ENCODE measurements around the gene ADAMTSL1.

ADAMTSL1 gene

DNA sequence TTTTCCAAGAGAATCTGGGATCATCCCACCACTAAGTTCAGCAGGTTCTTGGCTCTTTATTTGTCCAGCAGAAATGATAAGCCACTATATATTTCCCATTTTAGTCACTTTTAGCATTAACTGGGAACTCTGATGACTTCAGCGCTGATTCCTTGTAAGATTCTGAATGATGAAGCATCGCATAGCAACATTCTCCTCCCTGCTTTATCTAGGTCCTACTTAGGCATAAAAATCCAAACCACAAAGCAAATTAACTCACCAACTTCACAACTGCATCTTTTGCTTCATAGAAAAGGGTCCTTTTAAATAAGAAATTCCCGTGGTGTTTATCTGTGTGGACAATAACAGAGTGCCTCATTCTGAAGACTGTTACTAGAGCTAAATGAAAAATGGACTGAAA lies 355.1 kb downstream of the ADAMTSL1 start:
- Histone ChIP-seq H3K27me3 (ENCODE audit: insufficient read depth, low read depth) (no peaks in the 10 kb centered on the region), H3K36me3 (ENCODE audit: insufficient read depth) (no peaks in the 10 kb centered on the region), H3K79me2 (ENCODE audit: insufficient read depth, low read depth) (no peaks in the 10 kb centered on the region), H4K20me1 (ENCODE audit: insufficient read depth) (no peaks in the 10 kb centered on the region), H3K27ac (no peak overlapping the region), H3K4me1 (ENCODE audit: low read depth, poor library complexity, severe bottlenecking) (no peaks in the 10 kb centered on the region), H2AFZ (ENCODE audit: low read depth) (no peak overlapping the region), H3K4me2 (no peak overlapping the region), H3K9ac (no peak overlapping the region), H3K4me3 (IDR thresholded peaks at IDR 0.05; ENCODE audit: insufficient read depth, low read depth, low read length) (no peak overlapping the region)
- TF ChIP-seq, protein P1, sequence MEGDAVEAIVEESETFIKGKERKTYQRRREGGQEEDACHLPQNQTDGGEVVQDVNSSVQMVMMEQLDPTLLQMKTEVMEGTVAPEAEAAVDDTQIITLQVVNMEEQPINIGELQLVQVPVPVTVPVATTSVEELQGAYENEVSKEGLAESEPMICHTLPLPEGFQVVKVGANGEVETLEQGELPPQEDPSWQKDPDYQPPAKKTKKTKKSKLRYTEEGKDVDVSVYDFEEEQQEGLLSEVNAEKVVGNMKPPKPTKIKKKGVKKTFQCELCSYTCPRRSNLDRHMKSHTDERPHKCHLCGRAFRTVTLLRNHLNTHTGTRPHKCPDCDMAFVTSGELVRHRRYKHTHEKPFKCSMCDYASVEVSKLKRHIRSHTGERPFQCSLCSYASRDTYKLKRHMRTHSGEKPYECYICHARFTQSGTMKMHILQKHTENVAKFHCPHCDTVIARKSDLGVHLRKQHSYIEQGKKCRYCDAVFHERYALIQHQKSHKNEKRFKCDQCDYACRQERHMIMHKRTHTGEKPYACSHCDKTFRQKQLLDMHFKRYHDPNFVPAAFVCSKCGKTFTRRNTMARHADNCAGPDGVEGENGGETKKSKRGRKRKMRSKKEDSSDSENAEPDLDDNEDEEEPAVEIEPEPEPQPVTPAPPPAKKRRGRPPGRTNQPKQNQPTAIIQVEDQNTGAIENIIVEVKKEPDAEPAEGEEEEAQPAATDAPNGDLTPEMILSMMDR (conservative IDR thresholded peaks at IDR 0.05; ENCODE audit: low read depth, low read length), result no peak

DNA sequence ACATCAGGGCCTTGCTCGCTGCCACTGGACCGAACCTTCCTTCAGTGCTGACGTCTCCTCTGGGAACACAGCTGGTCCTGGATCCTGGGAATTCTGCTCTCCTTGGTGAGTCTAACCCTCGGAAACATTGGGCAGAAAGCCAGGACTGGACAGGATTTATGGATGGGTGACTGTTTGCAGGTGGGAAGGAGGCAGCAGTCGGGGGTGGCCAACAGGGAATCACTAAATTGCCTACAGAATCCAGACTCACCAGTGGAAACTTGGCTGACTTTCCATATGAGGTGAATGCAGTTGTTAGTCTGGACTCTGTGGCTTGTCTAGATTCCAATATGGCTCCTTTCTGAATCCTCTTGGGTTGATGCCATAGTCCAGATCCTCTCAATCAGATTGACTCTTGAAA lies 355.9 kb downstream of the ADAMTSL1 start:
- Histone ChIP-seq H3K79me2 (ENCODE audit: insufficient read depth, low read depth) (no peaks in the 10 kb centered on the region), H4K20me1 (ENCODE audit: insufficient read depth) (no peaks in the 10 kb centered on the region), H3K27me3 (ENCODE audit: insufficient read depth, low read depth) (no peaks in the 10 kb centered on the region), H3K27ac (no peak overlapping the region), H3K9ac (no peak overlapping the region), H3K4me2 (no peak overlapping the region), H3K4me1 (ENCODE audit: low read depth, poor library complexity, severe bottlenecking) (no peaks in the 10 kb centered on the region), H3K4me3 (IDR thresholded peaks at IDR 0.05; ENCODE audit: insufficient read depth, low read depth, low read length) (no peak overlapping the region), H3K36me3 (ENCODE audit: insufficient read depth) (no peaks in the 10 kb centered on the region), H2AFZ (ENCODE audit: low read depth) (no peak overlapping the region)
- TF ChIP-seq, protein P1 (conservative IDR thresholded peaks at IDR 0.05; ENCODE audit: low read depth, low read length), result no peak

DNA sequence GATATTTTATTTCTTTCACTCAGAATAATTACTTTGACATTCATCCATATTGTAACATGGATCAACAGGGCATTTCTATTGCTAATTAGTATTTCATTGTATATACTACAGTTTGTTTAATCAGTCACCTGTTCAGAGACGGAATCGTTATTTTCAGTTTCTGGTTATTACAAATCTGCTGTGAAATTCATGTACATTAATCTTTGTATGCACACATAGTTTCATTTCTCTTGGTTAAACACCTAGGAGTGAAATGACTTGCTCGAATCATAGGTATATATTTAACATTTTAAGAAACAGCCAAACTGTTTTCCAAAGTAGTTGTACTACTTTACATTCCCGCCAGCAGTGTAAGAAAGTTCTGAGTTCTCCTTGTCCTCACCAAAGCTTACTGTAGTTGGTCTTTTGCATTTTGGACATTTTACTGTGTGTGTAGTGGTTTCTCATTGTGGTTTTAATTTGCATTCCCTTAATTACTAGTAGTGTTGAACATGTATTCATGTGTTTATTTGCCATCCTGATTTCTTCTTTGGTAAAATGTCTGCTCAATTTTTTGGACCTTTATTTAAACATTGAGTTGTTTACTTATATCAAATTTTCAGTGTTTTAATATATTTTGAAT lies 360.9 kb downstream of the ADAMTSL1 start:
- no peaks in the 10 kb centered on the region for H3K79me2 ChIP-seq (ENCODE audit: insufficient read depth, low read depth)
- TF ChIP-seq, protein P1 (conservative IDR thresholded peaks at IDR 0.05; ENCODE audit: low read depth, low read length), result no peak
- no peak overlapping the region for H3K4me2 ChIP-seq
- H3K4me1 ChIP-seq (ENCODE audit: low read depth, poor library complexity, severe bottlenecking), result no peaks in the 10 kb centered on the region
- no peak overlapping the region for H2AFZ ChIP-seq (ENCODE audit: low read depth)
- no peak overlapping the region for H3K9ac ChIP-seq
- H3K36me3 ChIP-seq (ENCODE audit: insufficient read depth), result no peaks in the 10 kb centered on the region
- no peak overlapping the region for H3K4me3 ChIP-seq (IDR thresholded peaks at IDR 0.05; ENCODE audit: insufficient read depth, low read depth, low read length)
- H3K27ac ChIP-seq, result no peak overlapping the region
- H4K20me1 ChIP-seq (ENCODE audit: insufficient read depth), result no peaks in the 10 kb centered on the region
- no peaks in the 10 kb centered on the region for H3K27me3 ChIP-seq (ENCODE audit: insufficient read depth, low read depth)

- H2AFZ ChIP-seq (ENCODE audit: low read depth), result no peak overlapping the region
- H3K27ac ChIP-seq, result no peak overlapping the region
- no peak overlapping the region for H3K4me2 ChIP-seq
- H3K36me3 ChIP-seq (ENCODE audit: insufficient read depth), result no peaks in the 10 kb centered on the region
- no peaks in the 10 kb centered on the region for H4K20me1 ChIP-seq (ENCODE audit: insufficient read depth)
- no peak overlapping the region for H3K9ac ChIP-seq
- no peaks in the 10 kb centered on the region for H3K27me3 ChIP-seq (ENCODE audit: insufficient read depth, low read depth)
- TF ChIP-seq, protein P1 (conservative IDR thresholded peaks at IDR 0.05; ENCODE audit: low read depth, low read length), result no peak
- no peak overlapping the region for H3K4me3 ChIP-seq (IDR thresholded peaks at IDR 0.05; ENCODE audit: insufficient read depth, low read depth, low read length)
- H3K79me2 ChIP-seq (ENCODE audit: insufficient read depth, low read depth), result no peaks in the 10 kb centered on the region
- no peaks in the 10 kb centered on the region for H3K4me1 ChIP-seq (ENCODE audit: low read depth, poor library complexity, severe bottlenecking)
Measured at GRCh38 chr9:18837402-18837801, 363.4 kb downstream of the ADAMTSL1 start.

Data from KMS-11 (cell line).